GM18505 (cell line): ENCODE results near the gene C1QTNF7.

ENCODE experiments used
- ATAC-seq: cut with Tn5 transposase; IDR thresholded peaks from one replicate; pipeline ENCODE4 v1.9.1; 2021; ENCODE audit not compliant: unreplicated experiment
- POLR2A ChIP-seq: IDR thresholded peaks from 4 replicates; pipeline ENCODE4 v1.6.1; 2011; ENCODE audit warnings: borderline replicate concordance; ENCODE audit not compliant: insufficient read depth, insufficient read length; ENCODE audit errors: extremely low read depth

Gene C1QTNF7

GRCh38 chr4:15451866-15452765, 24.3 kb downstream of the C1QTNF7 start:
- no peak for TF ChIP-seq POLR2A
- no peak for ATAC-seq

- no peak for ATAC-seq
- TF ChIP-seq POLR2A = no peak
Measured at GRCh38 chr4:15455290-15455689, 27.5 kb downstream of the C1QTNF7 start.

GRCh38 chr4:15457406-15458201, 29.8 kb downstream of the C1QTNF7 start:
- peak; percentile 99 for ATAC-seq
- no peak for TF ChIP-seq POLR2A

GRCh38 chr4:15458616-15459015, 30.8 kb downstream of the C1QTNF7 start:
- TF ChIP-seq POLR2A = no peak
- ATAC-seq = no peak

- no peak for TF ChIP-seq POLR2A
- no peak for ATAC-seq
Measured at GRCh38 chr4:15459706-15460105, 31.9 kb downstream of the C1QTNF7 start.

GRCh38 chr4:15466596-15466995, 38.8 kb downstream of the C1QTNF7 start:
- TF ChIP-seq POLR2A = no peak
- no peak for ATAC-seq

GRCh38 chr4:15469402-15470127, 41.7 kb downstream of the C1QTNF7 start, which contains the start of gene CC2D2A:
TSS of gene CC2D2A (plus strand) at chr4:15469882. CDS start at chr4:15475933, 6,051 bp downstream.
- no peak for TF ChIP-seq POLR2A
- no peak for ATAC-seq

GRCh38 chr4:15470128-15470475, 42.3 kb downstream of the C1QTNF7 start:
- no peak for TF ChIP-seq POLR2A
- ATAC-seq = no peak

GRCh38 chr4:15476396-15476795, 48.6 kb downstream of the C1QTNF7 start:
- ATAC-seq = no peak
- no peak for TF ChIP-seq POLR2A

GRCh38 chr4:15478724-15479088, 50.9 kb downstream of the C1QTNF7 start:
- ATAC-seq = no peak
- no peak for TF ChIP-seq POLR2A

- ATAC-seq = no peak
- no peak for TF ChIP-seq POLR2A
Measured at GRCh38 chr4:15479089-15479912, 51.5 kb downstream of the C1QTNF7 start.

GRCh38 chr4:15479913-15480185, 52.0 kb downstream of the C1QTNF7 start:
- TF ChIP-seq POLR2A = no peak
- no peak for ATAC-seq

GRCh38 chr4:15481961-15482745, 54.3 kb downstream of the C1QTNF7 start:
- ATAC-seq = no peak
- no peak for TF ChIP-seq POLR2A

- no peak for TF ChIP-seq POLR2A
- ATAC-seq = no peak
Measured at GRCh38 chr4:15482842-15483241, 55.0 kb downstream of the C1QTNF7 start.
